ENCODE results near the gene TBX6. TPM values are rescaled to one million over a fixed set of nuclear protein-coding genes. Genes with fewer than 3 reads are reported as not detected.
"Not testable (repeated sequence)": the region's sequence is repeated elsewhere in the genome, so short reads cannot be mapped to it uniquely, and the experiment has no call there.

The TBX6 gene
- 1 to 10 TPM; 3.6 to 4.7 TPM for total RNA-seq

DNA sequence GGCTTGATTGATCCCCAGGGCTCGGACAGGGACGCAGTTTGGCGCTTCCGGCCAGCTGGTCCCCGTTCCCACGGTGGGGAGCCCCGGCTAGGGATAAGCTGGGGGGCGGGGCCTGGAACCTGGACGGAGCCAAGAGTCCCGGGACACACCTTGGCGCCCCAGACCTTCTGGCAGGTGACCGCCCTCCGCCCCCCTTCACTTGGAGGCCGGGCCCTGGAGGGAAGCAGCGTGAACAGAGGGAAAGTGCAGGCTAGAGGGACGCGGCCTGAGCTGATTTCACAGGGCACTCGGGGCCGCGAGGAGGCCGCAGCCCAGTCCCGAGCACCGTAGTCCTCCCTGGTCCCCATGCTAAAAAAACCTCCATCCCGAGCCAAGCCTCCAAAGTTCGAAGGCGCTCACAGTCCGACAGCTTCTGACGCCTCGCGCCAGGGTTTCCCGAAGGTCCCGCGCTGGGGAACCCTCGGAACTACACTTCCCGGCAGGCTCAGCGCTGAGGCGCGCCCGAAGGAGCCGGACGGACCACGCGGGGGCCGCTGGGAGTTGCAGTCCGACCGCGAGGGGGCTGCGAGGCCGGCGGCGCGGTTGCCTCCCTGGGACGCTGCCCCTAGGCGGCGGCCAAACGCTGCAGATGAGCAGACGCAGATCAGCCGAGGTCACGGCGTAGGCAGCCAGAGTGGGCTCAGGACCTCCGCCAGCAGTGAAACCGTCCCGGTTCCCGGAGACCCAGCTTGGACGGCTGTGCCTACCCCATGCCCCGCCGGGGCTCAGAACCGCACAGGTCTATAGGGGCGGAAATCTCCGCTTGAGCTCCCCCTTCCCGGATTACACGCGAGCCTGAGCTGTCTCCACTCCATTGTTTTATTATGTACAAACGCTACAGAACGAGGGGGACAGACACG is at the start of gene TBX6:
TBX6 (minus strand) TSS at position 451 of the 899 bp plus-strand sequence. CDS start 731 bp downstream, outside the sequence.
- DNase-seq = peak; percentile 95
- Mint-ChIP-seq H3K4me3 (peak within 1 kb of the TSS; percentile 86), H3K27me3 (ENCODE audit: low read depth) (no peaks in the 10 kb centered on the region), H3K36me3 (ENCODE audit: low read depth) (peaks cover 10% of the 10 kb centered on the region), H3K27ac (peak within 1 kb of the TSS; percentile 95), H3K9me3 (peaks cover 3% of the 10 kb centered on the region), H3K4me1 (ENCODE audit: low read depth) (peaks cover 54% of the 10 kb centered on the region)
- intact Hi-C loops (cut with micrococcal nuclease) = loop anchor here (1.0 kb wide), 7 partner anchors 16 to 567 kb away; partner anchors contain the start of genes ALDOA, CORO1A, FBRS and PPP4C
- CTCF ChIA-PET = interaction anchor here (0.6 to 4.6 kb wide), 18 partner anchors 9 to 326 kb away, joined by 3 to 50 read pairs (median 5); partner anchors contain the start of genes ALDOA, CORO1A, GDPD3 and PPP4C

DNA sequence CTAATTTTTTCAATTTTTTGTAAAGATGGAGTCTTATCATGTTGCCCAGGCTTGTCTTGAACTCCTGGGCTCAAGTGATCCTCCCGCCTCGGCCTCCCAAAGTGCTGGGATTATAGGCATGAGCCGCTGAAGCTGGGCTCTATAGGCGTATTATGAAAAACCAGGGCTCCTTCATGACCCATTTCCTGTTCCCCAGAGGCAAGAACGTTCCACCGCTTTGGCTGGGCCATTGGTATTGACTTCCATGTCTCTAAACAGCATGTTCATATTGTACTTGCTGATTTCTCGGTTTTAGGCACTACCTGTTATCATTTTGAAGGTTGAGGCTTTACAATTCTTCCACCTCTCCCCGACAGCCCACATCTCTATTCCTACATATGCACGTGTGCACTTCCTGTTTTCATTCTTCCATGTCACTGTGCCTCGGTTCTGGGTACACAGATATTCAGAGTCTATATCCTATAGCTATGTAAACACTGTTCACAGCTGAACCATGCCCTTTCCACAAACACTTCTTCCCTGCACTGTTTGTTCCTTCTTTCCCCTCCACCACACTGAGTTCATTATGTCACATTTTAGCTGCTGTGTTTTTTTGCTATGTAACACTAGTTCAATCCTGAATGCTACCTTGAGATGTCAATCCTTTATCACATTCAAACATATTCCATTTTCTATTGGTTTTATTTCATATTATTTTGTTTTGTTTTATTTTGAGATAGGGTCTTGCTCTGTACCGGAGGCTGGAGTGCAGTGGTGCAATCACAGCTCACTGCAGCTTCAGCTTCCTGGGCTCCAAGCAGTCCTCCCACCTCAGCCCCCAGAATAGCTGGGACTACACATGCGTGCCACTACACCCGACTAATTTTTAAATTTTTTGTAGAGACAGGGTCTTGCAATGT is 48.1 kb upstream of the TBX6 start:
- intact Hi-C loops (cut with micrococcal nuclease) = no loop called here
- peak overlapping the region; percentile 63 for H3K27ac Mint-ChIP-seq
- DNase-seq = peak; percentile 40
- H3K4me3 Mint-ChIP-seq = no peak overlapping the region
- no peaks in the 10 kb centered on the region for H3K36me3 Mint-ChIP-seq (ENCODE audit: low read depth)
- H3K27me3 Mint-ChIP-seq (ENCODE audit: low read depth) = no peaks in the 10 kb centered on the region
- no peaks in the 10 kb centered on the region for H3K9me3 Mint-ChIP-seq
- peaks cover 25% of the 10 kb centered on the region for H3K4me1 Mint-ChIP-seq (ENCODE audit: low read depth)
- CTCF ChIA-PET = interaction anchor here (0.5 to 1.0 kb wide), 3 partner anchors 24 to 182 kb away, joined by 3 to 4 read pairs (median 3); no protein-coding TSS in a partner anchor

DNA sequence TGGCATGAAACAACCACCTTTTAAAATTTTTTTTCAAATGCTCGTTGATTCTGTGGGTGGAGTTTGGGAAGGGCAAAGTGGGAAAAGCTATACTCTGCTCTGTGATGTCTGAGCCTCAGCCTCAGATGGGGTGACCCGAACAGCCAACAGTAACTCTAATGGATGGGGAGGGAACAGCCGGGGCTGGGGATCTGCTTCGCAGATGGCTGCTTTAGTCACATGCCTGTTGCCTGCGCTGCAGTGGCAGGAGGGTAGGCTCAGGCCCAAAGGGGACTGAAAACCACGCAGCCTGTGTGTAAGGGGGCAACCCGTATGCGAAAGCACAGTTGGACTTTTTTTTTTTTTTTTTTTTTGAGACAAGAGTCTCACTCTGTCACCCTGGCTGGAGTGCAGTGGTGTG is 46.2 kb upstream of the TBX6 start:
- CTCF ChIA-PET = interaction anchor here (0.7 to 1.6 kb wide), 2 partner anchors 23 to 25 kb away, joined by 3 to 8 read pairs; partner anchors contain the start of gene GDPD3
- peaks cover 19% of the 10 kb centered on the region for H3K4me1 Mint-ChIP-seq (ENCODE audit: low read depth)
- no peaks in the 10 kb centered on the region for H3K9me3 Mint-ChIP-seq
- DNase-seq = no peak
- no peaks in the 10 kb centered on the region for H3K36me3 Mint-ChIP-seq (ENCODE audit: low read depth)
- H3K27ac Mint-ChIP-seq = no peak overlapping the region
- intact Hi-C loops (cut with micrococcal nuclease) = no loop called here
- H3K4me3 Mint-ChIP-seq = no peak overlapping the region
- no peaks in the 10 kb centered on the region for H3K27me3 Mint-ChIP-seq (ENCODE audit: low read depth)

DNA sequence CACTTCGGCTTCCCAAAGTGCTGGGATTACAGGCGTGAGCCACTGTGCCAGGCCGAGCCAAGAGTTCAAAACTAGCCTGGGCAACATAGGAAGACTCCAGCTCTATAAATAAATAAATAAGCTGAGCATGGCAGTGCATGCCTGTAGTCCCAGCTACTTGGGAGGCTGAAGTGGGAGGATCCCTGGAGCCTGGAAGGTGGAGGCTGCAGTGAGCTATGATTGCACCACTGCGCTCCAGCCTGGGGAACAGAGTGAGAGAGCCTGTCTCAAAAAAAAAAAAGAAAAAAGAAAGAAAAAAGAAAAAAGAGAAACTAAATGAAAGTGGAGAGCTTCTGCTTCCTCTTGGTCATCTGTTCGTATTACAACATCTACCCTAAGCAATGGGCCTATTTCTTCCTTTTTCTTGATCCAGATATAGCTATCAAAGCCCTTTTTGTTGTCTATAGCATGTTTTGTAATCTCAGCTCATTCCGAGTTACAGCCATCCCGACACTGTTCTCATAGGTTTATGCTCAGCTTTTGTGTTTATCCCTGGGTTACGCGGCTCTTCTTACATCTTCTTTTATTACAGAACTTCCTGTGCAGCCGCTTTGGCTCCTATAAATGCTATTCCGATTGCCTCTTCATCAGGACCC is 45.4 kb upstream of the TBX6 start:
- no peak overlapping the region for H3K4me3 Mint-ChIP-seq
- intact Hi-C loops (cut with micrococcal nuclease) = no loop called here
- H3K27ac Mint-ChIP-seq = no peak overlapping the region
- H3K27me3 Mint-ChIP-seq (ENCODE audit: low read depth) = no peaks in the 10 kb centered on the region
- peaks cover 16% of the 10 kb centered on the region for H3K4me1 Mint-ChIP-seq (ENCODE audit: low read depth)
- no peak for DNase-seq
- no peaks in the 10 kb centered on the region for H3K9me3 Mint-ChIP-seq
- no peaks in the 10 kb centered on the region for H3K36me3 Mint-ChIP-seq (ENCODE audit: low read depth)
- CTCF ChIA-PET = interaction anchor here (0.8 to 1.6 kb wide), 2 partner anchors 15 to 25 kb away, joined by 7 to 8 read pairs; partner anchors contain the start of gene GDPD3

- CTCF ChIA-PET = no interaction called here
- Mint-ChIP-seq H3K9me3 (no peaks in the 10 kb centered on the region), H3K36me3 (ENCODE audit: low read depth) (no peaks in the 10 kb centered on the region), H3K27me3 (ENCODE audit: low read depth) (no peaks in the 10 kb centered on the region), H3K4me1 (ENCODE audit: low read depth) (peaks cover 7% of the 10 kb centered on the region), H3K27ac (no peak overlapping the region), H3K4me3 (no peak overlapping the region)
- DNase-seq = no peak
- intact Hi-C loops (cut with micrococcal nuclease) = no loop called here
Measured at GRCh38 chr16:30132591-30132990, 40.9 kb upstream of the TBX6 start.

DNA sequence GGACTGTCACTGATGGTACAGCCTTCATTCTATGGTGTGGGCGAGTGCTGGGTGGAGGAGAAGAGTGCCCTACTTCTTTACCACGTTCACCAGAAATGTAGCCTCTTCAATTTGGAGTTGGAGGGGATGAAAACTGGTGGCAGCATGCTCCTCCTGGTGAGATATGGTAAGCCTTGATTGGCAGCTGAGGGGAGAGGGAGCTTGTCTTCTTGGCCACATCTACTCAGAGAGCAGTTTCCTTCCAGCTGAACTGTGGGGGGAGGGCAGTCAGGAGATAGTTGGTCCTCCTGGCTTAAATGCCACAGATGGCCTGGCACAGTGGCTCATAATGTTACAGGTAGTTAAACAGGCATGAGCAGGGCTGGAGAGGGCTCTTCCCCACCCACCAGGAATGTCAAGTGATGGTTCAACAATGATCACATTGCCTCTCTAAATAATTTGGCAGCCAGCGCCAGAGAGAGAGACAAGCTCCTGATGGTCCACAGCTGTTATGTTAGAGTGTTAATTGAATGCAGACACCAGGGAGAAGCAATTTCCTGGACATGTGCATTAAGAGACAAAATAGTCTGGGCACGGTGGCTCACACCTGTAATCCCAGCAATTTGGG is 40.2 kb upstream of the TBX6 start:
- H3K27ac Mint-ChIP-seq = peak overlapping the region; percentile 46
- H3K4me1 Mint-ChIP-seq (ENCODE audit: low read depth) = peaks cover 4% of the 10 kb centered on the region
- CTCF ChIA-PET = interaction anchor here (0.6 kb wide), 2 partner anchors 44 to 48 kb away, joined by 3 to 4 read pairs; no protein-coding TSS in a partner anchor
- H3K4me3 Mint-ChIP-seq = no peak overlapping the region
- intact Hi-C loops (cut with micrococcal nuclease) = loop anchor here (2.0 kb wide), 1 partner anchor 35 kb away; the partner anchor contains the start of gene YPEL3
- H3K27me3 Mint-ChIP-seq (ENCODE audit: low read depth) = no peaks in the 10 kb centered on the region
- no peaks in the 10 kb centered on the region for H3K36me3 Mint-ChIP-seq (ENCODE audit: low read depth)
- DNase-seq = no peak
- H3K9me3 Mint-ChIP-seq = no peaks in the 10 kb centered on the region

DNA sequence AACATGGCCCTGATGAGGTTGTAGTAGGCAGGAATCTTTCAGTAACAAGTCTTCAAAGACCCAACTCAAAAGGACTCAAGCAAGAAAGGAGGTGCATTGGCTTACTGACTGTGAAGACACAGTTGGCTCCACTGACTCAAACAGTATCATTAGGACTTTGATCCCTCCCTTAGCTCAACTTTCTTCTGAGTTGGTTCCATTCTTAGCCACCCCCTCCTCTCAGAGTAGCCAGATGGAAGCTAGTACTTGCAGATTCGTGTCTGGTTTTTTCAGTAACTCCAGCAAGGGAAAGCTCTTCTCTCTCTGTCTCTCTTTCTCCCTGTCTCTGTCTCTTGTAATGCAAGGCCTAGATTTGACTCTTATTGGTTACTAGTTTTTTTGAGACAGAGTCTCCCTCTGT is 36.3 kb upstream of the TBX6 start:
- Mint-ChIP-seq H3K36me3 (ENCODE audit: low read depth) (no peaks in the 10 kb centered on the region), H3K27me3 (ENCODE audit: low read depth) (no peaks in the 10 kb centered on the region), H3K27ac (no peak overlapping the region), H3K4me1 (ENCODE audit: low read depth) (peaks cover 7% of the 10 kb centered on the region), H3K4me3 (no peak overlapping the region), H3K9me3 (no peaks in the 10 kb centered on the region)
- no peak for DNase-seq
- CTCF ChIA-PET = interaction anchor here (1.7 kb wide), 1 partner anchor 16 kb away, joined by 4 read pairs; no protein-coding TSS in a partner anchor
- intact Hi-C loops (cut with micrococcal nuclease) = no loop called here

- intact Hi-C loops (cut with micrococcal nuclease); H3K36me3 Mint-ChIP-seq (ENCODE audit: low read depth); H3K27ac Mint-ChIP-seq; CTCF ChIA-PET; H3K4me3 Mint-ChIP-seq; H3K27me3 Mint-ChIP-seq (ENCODE audit: low read depth); DNase-seq; H3K9me3 Mint-ChIP-seq: not testable (repeated sequence)
- H3K4me1 Mint-ChIP-seq (ENCODE audit: low read depth) = peaks cover 21% of the 10 kb centered on the region
Measured at GRCh38 chr16:30125690-30126089, 34.0 kb upstream of the TBX6 start.

- H3K27ac Mint-ChIP-seq = no peak overlapping the region
- intact Hi-C loops (cut with micrococcal nuclease) = loop anchor here (5.0 kb wide), 1 partner anchor 487 kb away; the partner anchor contains the start of gene ZNF689
- no peak for DNase-seq
- H3K9me3 Mint-ChIP-seq = no peaks in the 10 kb centered on the region
- CTCF ChIA-PET = no interaction called here
- H3K4me1 Mint-ChIP-seq (ENCODE audit: low read depth) = peaks cover 25% of the 10 kb centered on the region
- H3K36me3 Mint-ChIP-seq (ENCODE audit: low read depth) = no peaks in the 10 kb centered on the region
- H3K4me3 Mint-ChIP-seq = no peak overlapping the region
- H3K27me3 Mint-ChIP-seq (ENCODE audit: low read depth) = no peaks in the 10 kb centered on the region
Measured at GRCh38 chr16:30124985-30125379, 33.3 kb upstream of the TBX6 start.

DNA sequence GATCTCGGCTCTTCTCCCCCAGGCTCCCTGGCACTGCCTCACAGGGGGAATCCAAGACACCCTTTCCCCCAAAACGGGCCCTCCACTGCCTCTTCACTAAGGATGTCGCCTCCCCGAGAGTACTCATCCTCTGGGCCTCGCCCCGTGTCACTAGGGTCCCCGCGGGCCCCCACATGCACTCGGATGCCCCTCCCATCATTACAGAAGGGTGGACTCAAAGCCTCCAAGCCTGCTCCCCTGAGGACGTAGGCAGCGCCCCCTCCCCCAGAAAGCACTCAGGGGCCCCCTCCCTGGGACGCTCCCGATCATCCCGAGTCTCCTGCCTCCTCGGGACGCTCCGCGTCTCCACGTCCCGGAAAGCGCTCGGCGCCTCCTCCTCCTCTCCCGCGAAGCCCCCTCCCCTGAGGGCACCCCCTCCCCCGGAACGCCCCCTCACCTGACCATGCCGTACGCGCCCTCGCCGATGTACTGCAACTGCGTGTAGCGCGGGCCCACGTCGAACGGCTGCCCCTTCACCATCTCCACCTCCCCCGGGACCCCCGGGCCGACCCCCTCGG is 31.0 kb upstream of the TBX6 start:
- Mint-ChIP-seq H3K27ac (peak overlapping the region; percentile 85), H3K9me3 (no peaks in the 10 kb centered on the region), H3K4me1 (ENCODE audit: low read depth) (peaks cover 30% of the 10 kb centered on the region), H3K4me3 (peak overlapping the region; percentile 88), H3K36me3 (ENCODE audit: low read depth) (peaks cover 1% of the 10 kb centered on the region), H3K27me3 (ENCODE audit: low read depth) (no peaks in the 10 kb centered on the region)
- intact Hi-C loops (cut with micrococcal nuclease) = loop anchor here (1.0 to 5.0 kb wide), 4 partner anchors 26 to 490 kb away; partner anchors contain the start of genes YPEL3 and ZNF689
- CTCF ChIA-PET = no interaction called here
- DNase-seq = no peak
